Osteocyte (in vitro differentiated cells): ENCODE results near the gene FTCDNL1. TPM values are rescaled to one million over a fixed set of nuclear protein-coding genes. Genes with fewer than 3 reads are reported as not detected.

Experiments
- DNase-seq: peaks from one replicate; pipeline ENCODE4 v3.0.0; 2021; ENCODE audit warnings: mixed read lengths; ENCODE audit not compliant: unreplicated experiment; ENCODE audit errors: extremely low spot score
- H3K27ac Mint-ChIP-seq: one replicate; pipeline ENCODE4 v1.8.0; 2021; ENCODE audit warnings: mild to moderate bottlenecking, mixed read lengths; ENCODE audit not compliant: unreplicated experiment
- H3K27me3 Mint-ChIP-seq: one replicate; pipeline ENCODE4 v1.8.0; 2021; ENCODE audit warnings: mixed read lengths; ENCODE audit not compliant: unreplicated experiment
- H3K36me3 Mint-ChIP-seq: one replicate; pipeline ENCODE4 v1.8.0; 2021; ENCODE audit warnings: mixed read lengths; ENCODE audit not compliant: unreplicated experiment
- H3K4me1 Mint-ChIP-seq: one replicate; pipeline ENCODE4 v1.8.0; 2021; ENCODE audit warnings: mixed read lengths; ENCODE audit not compliant: unreplicated experiment
- H3K4me3 Mint-ChIP-seq: one replicate; pipeline ENCODE4 v1.8.0; 2021; ENCODE audit warnings: mild to moderate bottlenecking, moderate library complexity, mixed read lengths; ENCODE audit not compliant: unreplicated experiment
- H3K9me3 Mint-ChIP-seq: one replicate; pipeline ENCODE4 v1.8.0; 2021; ENCODE audit warnings: mixed read lengths; ENCODE audit not compliant: unreplicated experiment
- total RNA-seq: library from RNA; stranded (reverse); gene quantifications from 2 replicates; pipeline ENCODE4 v1.2.1, GENCODE V29; 2021
- TF ChIP-seq, protein P1 (sequence below): fragments of 200-600 bp; sonication (generic); IDR thresholded peaks from 2 replicates; pipeline ENCODE4 v1.5.0; 2021; ENCODE audit warnings: antibody characterized with exemption, mild to moderate bottlenecking, moderate library complexity

Gene FTCDNL1
- total RNA-seq, 1 donor from 2014 or later = not detected

- TF ChIP-seq, protein P1, sequence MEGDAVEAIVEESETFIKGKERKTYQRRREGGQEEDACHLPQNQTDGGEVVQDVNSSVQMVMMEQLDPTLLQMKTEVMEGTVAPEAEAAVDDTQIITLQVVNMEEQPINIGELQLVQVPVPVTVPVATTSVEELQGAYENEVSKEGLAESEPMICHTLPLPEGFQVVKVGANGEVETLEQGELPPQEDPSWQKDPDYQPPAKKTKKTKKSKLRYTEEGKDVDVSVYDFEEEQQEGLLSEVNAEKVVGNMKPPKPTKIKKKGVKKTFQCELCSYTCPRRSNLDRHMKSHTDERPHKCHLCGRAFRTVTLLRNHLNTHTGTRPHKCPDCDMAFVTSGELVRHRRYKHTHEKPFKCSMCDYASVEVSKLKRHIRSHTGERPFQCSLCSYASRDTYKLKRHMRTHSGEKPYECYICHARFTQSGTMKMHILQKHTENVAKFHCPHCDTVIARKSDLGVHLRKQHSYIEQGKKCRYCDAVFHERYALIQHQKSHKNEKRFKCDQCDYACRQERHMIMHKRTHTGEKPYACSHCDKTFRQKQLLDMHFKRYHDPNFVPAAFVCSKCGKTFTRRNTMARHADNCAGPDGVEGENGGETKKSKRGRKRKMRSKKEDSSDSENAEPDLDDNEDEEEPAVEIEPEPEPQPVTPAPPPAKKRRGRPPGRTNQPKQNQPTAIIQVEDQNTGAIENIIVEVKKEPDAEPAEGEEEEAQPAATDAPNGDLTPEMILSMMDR = no peak
- Mint-ChIP-seq H3K27me3 (peaks cover 77% of the 10 kb centered on the region), H3K9me3 (peaks cover 5% of the 10 kb centered on the region), H3K27ac (no peak overlapping the region), H3K36me3 (no peaks in the 10 kb centered on the region), H3K4me3 (no peak overlapping the region), H3K4me1 (no peaks in the 10 kb centered on the region)
- no peak for DNase-seq
Measured at GRCh38 chr2:199842631-199843395, 8.2 kb downstream of the FTCDNL1 start.

- Mint-ChIP-seq H3K27ac (no peak overlapping the region), H3K9me3 (peaks cover 5% of the 10 kb centered on the region), H3K4me3 (no peak overlapping the region), H3K36me3 (no peaks in the 10 kb centered on the region), H3K4me1 (no peaks in the 10 kb centered on the region), H3K27me3 (peaks cover 70% of the 10 kb centered on the region)
- no peak for DNase-seq
- TF ChIP-seq, protein P1 = no peak
Measured at GRCh38 chr2:199841409-199841808, 9.6 kb downstream of the FTCDNL1 start.

GRCh38 chr2:199838399-199838798, 12.6 kb downstream of the FTCDNL1 start:
- Mint-ChIP-seq H3K27ac (no peak overlapping the region), H3K9me3 (peaks cover 5% of the 10 kb centered on the region), H3K27me3 (peaks cover 55% of the 10 kb centered on the region), H3K4me3 (no peak overlapping the region), H3K36me3 (no peaks in the 10 kb centered on the region), H3K4me1 (no peaks in the 10 kb centered on the region)
- DNase-seq = no peak
- TF ChIP-seq, protein P1 = no peak

DNA sequence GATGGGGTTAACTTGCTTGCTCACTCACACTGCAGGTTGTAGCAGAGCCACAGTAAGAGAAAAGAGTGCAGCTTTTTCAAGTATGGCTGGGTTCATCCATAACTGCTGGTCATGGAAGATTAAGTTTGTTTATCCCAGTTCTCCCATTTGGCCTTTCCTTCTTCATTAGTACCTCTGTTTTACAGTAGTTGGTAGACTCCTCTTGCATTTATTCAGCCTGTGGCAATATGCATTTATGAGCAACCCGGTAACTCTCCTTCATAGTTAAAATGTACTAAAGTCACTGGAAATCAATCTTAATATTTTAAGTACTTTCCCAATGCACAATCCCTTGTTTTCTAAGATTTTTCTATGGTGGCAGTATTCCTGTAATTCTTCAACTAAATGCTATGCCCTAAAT, 14.0 kb downstream of the FTCDNL1 start:
- TF ChIP-seq, protein P1 = no peak
- Mint-ChIP-seq H3K27me3 (peaks cover 52% of the 10 kb centered on the region), H3K9me3 (peaks cover 5% of the 10 kb centered on the region), H3K4me3 (no peak overlapping the region), H3K36me3 (no peaks in the 10 kb centered on the region), H3K27ac (no peak overlapping the region), H3K4me1 (no peaks in the 10 kb centered on the region)
- DNase-seq = no peak

DNA sequence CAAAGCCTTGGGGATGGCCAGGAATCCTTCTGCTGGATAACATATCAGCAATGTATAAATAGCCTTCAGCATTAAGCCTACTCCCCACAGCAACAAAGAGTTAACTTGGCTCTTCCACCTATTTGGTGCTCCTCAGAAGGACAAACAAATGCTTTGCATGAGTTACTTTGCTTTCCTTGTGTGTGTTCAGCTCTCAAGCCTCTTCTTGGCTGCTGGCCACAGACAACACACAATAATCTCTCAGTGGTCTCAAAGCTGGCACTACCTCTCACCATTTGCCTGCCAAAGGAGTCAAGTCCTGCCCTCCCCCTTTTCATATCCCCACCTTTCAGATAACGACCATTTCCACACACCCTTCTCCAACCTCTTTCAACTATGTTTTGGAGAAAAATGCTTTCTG, 17.5 kb downstream of the FTCDNL1 start:
- no peak for DNase-seq
- Mint-ChIP-seq H3K4me1 (no peaks in the 10 kb centered on the region), H3K4me3 (no peak overlapping the region), H3K36me3 (no peaks in the 10 kb centered on the region), H3K27me3 (peaks cover 47% of the 10 kb centered on the region), H3K9me3 (no peaks in the 10 kb centered on the region), H3K27ac (no peak overlapping the region)
- TF ChIP-seq, protein P1 = no peak
